HG02938 (cell line): Measurements from ENCODE around the gene CD84.
A peak's percentile ranks its signal among the peaks of the same experiment; 100 is the strongest.
"Not testable (repeated sequence)": the region's sequence is repeated elsewhere in the genome, so short reads cannot be mapped to it uniquely, and the experiment has no call there.

ENCODE experiments used
- ATAC-seq: cut with Tn5 transposase; IDR thresholded peaks from one replicate; pipeline ENCODE4 v1.9.1; 2021; ENCODE audit warnings: mild to moderate bottlenecking, moderate library complexity; ENCODE audit not compliant: unreplicated experiment

Gene CD84, protein sequence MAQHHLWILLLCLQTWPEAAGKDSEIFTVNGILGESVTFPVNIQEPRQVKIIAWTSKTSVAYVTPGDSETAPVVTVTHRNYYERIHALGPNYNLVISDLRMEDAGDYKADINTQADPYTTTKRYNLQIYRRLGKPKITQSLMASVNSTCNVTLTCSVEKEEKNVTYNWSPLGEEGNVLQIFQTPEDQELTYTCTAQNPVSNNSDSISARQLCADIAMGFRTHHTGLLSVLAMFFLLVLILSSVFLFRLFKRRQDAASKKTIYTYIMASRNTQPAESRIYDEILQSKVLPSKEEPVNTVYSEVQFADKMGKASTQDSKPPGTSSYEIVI

GRCh38 chr1:160579216-160579701 lies at the start of gene CD84:
Gene CD84 (minus strand): TSS chr1:160579496. CDS start chr1:160579437, 59 bp downstream.
- ATAC-seq, result no peak

DNA sequence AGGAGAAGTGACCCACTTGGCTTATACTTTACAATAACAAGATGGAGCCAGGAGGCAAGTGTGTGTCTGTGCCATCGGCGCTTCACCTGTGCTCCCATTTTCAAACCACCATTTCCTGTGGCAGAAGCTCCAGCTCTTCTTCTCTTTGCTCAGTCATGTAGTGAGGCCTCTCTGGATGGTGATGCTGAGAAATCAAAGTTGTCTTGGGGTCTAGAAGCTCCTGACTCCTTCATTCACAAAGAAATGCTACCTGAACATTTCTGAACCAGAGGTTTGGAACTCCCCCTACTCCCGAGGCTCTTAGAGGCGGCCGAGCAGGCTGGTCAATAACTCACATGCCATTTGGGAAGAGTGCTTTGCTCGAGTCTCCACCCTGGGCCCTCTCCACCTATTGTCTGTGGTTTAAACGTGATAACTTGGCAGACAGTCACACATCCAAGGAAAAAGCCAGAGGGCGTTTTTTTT lies 49.5 kb upstream of the CD84 start:
- no peak for ATAC-seq

GRCh38 chr1:160627677-160628289 lies 48.5 kb upstream of the CD84 start:
- not testable (repeated sequence) for ATAC-seq

- ATAC-seq, result peak; percentile 37
Measured at GRCh38 chr1:160626509-160627342, 47.4 kb upstream of the CD84 start.

GRCh38 chr1:160625725-160626498 lies 46.6 kb upstream of the CD84 start:
- no peak for ATAC-seq

- no peak for ATAC-seq
Measured at GRCh38 chr1:160625321-160625720, 46.0 kb upstream of the CD84 start.

- ATAC-seq, result no peak
Measured at GRCh38 chr1:160624464-160624863, 45.2 kb upstream of the CD84 start.

GRCh38 chr1:160623862-160624261 lies 44.6 kb upstream of the CD84 start:
- no peak for ATAC-seq

- ATAC-seq, result no peak
Measured at GRCh38 chr1:160623227-160623633, 43.9 kb upstream of the CD84 start.

DNA sequence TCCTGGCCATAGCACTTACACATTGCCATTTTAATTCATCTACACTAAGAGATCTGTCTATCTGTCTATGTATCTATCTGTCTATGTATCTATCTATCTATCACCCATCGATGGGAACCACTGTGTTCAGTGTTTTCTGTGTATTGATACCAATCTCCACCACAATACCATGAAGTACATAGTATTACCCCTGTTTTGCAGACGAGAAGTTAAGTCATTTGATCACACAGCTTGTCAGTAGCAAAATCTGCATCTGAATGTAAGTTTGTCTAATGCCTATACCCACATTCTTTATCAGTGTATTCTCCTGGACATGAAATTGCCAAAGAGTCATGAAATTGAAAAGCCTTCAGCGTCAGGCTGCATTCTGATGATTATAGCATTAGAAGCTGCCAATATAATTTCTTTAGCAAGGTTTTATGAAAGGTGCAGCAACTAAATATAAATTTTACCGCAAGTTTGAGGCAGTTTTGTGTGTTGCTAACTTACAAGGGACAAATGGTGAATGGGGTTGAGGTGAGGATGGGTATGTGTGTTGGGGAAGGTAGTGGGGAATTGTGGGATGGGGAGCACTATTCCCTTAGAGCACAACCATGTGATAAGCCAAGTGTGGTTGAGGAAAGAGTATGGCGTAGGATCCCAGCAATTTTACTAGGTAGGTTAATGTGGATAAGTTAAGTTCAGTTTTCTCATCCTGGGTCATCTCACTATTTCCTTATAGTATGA lies 43.4 kb upstream of the CD84 start:
- no peak for ATAC-seq

- ATAC-seq, result no peak
Measured at GRCh38 chr1:160621633-160622413, 42.5 kb upstream of the CD84 start.

- ATAC-seq, result no peak
Measured at GRCh38 chr1:160620942-160621632, 41.8 kb upstream of the CD84 start.

GRCh38 chr1:160619742-160620277 lies 40.5 kb upstream of the CD84 start:
- ATAC-seq, result no peak

DNA sequence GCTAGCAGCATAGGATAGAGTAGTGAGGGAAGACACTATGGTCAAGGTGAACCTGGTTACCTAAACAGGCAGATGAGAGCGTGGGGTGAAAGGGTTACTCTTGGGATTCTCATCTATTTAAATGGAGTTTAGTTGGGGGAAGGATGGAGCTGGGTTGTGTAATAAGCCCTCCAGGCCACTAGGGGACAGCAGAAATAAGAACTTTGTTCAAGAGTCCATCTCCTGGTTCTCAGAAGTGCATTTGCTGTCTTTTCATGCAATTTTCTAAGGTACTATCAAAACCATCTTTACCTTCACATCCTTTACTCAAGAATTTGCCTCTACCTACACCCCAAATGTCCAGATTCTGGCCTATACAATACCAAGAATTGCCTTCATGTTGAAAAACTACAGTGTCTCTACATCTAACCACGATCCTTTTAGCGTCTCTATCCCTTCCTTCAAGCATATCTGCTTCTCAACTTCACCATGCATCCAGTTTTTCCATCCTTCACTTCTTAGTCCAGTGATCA lies 39.5 kb upstream of the CD84 start:
- ATAC-seq, result no peak

GRCh38 chr1:160618327-160618726 lies 39.0 kb upstream of the CD84 start:
- ATAC-seq, result no peak

DNA sequence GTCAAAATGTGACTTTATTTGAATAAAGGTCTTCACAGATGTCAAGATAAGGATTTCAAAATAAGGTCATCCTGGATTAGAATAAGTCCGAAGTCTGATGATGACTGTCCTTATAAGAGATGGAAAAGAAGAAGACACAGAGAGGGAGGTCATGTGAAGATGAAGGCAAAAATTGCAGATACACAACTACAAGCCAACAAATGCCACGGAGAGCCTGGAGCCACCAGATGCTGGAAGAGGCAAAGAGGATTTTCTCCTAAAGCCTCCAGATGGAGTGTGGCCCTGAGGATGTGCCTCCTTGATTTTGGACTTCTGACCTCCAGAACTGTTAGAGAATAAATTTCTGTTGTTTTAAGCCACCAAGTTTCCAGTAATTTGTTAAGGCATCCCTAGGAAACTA lies 36.4 kb upstream of the CD84 start:
- no peak for ATAC-seq

GRCh38 chr1:160614410-160614809 lies 35.1 kb upstream of the CD84 start:
- no peak for ATAC-seq

GRCh38 chr1:160612613-160613218 lies 33.4 kb upstream of the CD84 start:
- ATAC-seq, result no peak
